Bronchial epithelial cell (primary cell): ENCODE results near the gene RAB3IL1. TPM values are rescaled to one million over a fixed set of nuclear protein-coding genes. Genes with fewer than 3 reads are reported as not detected.

Source experiments
- DNase-seq: peaks from one replicate; pipeline ENCODE4 v3.0.0-alpha.2; 2010; ENCODE audit warnings: low read depth
- FAIRE-seq: peaks from 2 replicates; lab custom pipeline; 2011; peaks lifted over from hg19 to GRCh38; lab: Jason Lieb, UNC
- H3K27me3 ChIP-seq: 2 replicates; pipeline ENCODE4 v1.5.1; 2011; ENCODE audit warnings: low read length; ENCODE audit not compliant: control insufficient read depth, insufficient read depth
- H3K36me3 ChIP-seq: 2 replicates; pipeline ENCODE4 v1.5.1; 2011; ENCODE audit warnings: low read length; ENCODE audit not compliant: control insufficient read depth, insufficient read depth
- H3K4me3 ChIP-seq: 2 replicates; pipeline ENCODE4 v1.5.1; 2011; ENCODE audit warnings: mild to moderate bottlenecking, low read depth, low read length, control low read depth
- total RNA-seq: library from RNA; depleted of rRNA; stranded (reverse); fragments of >200 nt; gene quantifications from 2 replicates; pipeline ENCODE4 v1.2.1, GENCODE V29; 2014
- TF ChIP-seq, protein P1 (sequence below): IDR thresholded peaks from 2 replicates; pipeline ENCODE4 v1.5.1; 2011; ENCODE audit warnings: mild to moderate bottlenecking, moderate library complexity, low read length, control low read depth, inconsistent platforms; ENCODE audit not compliant: insufficient read depth, severe bottlenecking

RAB3IL1 gene
- total RNA-seq, 1 donor from 2014 or later, result 1.1 TPM

DNA sequence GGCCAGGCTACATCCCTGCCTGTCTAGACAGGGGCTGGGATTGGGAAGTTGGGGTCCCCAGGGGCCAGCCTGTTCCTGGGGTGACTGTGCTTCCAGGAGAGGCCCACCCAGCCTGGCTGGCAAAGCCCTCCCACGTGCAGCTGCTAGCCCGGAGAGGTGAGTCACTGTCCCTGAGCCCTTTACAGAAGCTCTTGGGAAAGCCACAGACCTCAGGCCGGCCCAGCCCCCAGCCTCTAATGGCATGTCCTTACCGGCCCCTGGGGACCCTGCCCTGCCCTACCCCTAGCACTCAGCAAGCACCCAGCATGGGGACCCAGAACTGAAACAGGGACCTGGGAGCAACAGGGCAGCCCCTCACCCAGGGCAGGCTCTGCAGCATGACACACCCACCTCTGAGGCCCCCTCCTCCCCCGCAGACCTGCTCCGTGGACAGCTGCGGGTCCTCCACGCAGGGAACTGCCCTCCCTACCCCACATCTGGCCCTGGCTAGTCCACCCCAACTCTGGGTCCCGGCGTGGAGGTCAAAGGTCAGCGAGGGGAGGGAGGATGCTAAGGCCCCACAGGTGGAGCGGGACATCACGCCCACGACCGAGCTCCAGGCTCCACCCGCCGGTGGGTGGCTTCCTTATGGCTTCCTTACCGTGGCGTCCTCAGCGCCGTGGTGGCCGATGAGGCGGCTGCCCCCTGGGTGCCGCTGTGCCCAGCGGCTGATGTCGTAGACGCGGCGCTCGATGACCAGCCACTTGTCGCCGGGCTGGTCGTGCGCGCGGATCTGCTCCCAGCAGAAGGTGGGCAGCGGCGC lies 26.6 kb downstream of the RAB3IL1 start:
- FAIRE-seq, result no peak
- peak; percentile 54 for DNase-seq
- TF ChIP-seq, protein P1, sequence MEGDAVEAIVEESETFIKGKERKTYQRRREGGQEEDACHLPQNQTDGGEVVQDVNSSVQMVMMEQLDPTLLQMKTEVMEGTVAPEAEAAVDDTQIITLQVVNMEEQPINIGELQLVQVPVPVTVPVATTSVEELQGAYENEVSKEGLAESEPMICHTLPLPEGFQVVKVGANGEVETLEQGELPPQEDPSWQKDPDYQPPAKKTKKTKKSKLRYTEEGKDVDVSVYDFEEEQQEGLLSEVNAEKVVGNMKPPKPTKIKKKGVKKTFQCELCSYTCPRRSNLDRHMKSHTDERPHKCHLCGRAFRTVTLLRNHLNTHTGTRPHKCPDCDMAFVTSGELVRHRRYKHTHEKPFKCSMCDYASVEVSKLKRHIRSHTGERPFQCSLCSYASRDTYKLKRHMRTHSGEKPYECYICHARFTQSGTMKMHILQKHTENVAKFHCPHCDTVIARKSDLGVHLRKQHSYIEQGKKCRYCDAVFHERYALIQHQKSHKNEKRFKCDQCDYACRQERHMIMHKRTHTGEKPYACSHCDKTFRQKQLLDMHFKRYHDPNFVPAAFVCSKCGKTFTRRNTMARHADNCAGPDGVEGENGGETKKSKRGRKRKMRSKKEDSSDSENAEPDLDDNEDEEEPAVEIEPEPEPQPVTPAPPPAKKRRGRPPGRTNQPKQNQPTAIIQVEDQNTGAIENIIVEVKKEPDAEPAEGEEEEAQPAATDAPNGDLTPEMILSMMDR, result peak; percentile 7
- Histone ChIP-seq H3K4me3 (peak overlapping the region; percentile 86), H3K36me3 (no peaks in the 10 kb centered on the region), H3K27me3 (no peaks in the 10 kb centered on the region)

DNA sequence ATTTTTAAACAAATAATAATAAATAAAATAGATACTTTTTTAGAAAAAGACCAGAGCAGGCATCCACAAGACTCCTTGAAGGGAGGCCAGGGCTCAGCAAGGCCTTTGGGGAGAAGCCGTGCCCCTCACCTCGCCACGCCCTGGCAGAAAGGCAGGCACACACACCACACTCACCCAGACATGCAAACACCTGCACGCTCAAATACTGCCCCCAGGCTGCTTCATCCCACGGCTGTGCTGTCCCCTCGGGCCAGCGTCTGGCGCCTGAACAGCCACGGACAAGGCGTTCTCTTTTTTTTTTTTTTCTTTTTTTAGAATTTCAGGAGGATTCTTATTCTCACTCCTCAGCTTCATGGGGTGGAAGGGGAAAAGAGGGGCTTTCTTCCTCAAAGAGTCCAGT lies 27.5 kb downstream of the RAB3IL1 start:
- TF ChIP-seq, protein P1, result no peak
- no peak for FAIRE-seq
- Histone ChIP-seq H3K27me3 (no peaks in the 10 kb centered on the region), H3K36me3 (no peaks in the 10 kb centered on the region), H3K4me3 (no peak overlapping the region)
- no peak for DNase-seq

DNA sequence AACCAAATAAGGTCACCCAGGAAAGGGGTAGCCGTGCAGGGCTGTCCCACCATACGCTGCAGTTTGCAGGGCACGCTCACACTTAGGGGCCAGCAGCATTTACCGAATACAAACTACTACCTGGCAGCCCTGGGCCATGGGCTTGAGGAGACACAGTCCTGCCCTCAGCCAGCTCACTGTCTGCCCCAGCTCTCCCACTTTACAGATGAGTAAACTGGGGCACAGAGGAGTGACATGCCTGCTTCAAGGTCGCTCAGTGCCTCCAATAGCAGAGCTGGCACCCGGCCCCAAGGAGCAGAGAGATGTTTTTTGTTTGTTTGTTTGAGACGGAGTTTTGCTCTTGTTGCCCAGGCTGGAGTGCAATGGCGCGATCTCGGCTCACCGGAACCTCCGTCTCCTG lies 28.8 kb downstream of the RAB3IL1 start:
- TF ChIP-seq, protein P1, result no peak
- FAIRE-seq, result no peak
- DNase-seq, result no peak

DNA sequence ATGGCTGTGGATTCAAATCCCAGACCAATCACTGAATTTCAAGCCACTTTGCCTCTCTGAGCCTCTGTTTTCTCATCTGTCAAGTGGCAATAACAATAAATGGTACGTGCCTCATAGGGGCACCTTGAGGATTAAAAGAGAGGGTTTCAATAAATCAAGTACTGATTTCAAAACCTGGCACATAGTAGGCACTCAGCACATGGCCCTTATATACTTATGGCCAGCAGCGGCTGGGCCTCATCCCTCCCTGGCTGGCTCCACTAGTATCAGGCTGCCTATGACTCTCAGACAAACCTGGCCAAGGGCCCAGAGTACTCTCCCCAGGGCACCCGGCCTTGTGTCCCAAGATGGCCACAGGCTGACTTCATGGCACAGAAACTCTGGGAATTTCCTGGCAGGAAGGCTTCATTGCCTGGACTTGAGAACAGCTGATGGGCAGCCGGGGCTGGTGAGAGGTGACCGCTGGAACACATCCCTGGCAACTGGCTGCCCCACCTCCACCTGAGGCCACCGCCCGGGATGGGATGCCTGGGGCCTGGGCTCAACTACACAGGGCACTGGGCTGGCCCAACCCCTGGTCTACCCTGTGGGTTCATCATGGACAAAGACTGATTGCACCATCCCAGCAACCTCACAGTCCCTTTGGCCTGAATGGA lies 29.4 kb downstream of the RAB3IL1 start:
- FAIRE-seq, result no peak
- peaks cover 3% of the 10 kb centered on the region for H3K36me3 ChIP-seq
- TF ChIP-seq, protein P1, result no peak
- peak; percentile 92 for DNase-seq
- no peak overlapping the region for H3K4me3 ChIP-seq
- no peaks in the 10 kb centered on the region for H3K27me3 ChIP-seq

More for the DNA sequence above, 28.8 kb downstream of the RAB3IL1 start:
- H3K4me3 ChIP-seq, result no peak overlapping the region
- no peaks in the 10 kb centered on the region for H3K27me3 ChIP-seq
- peaks cover 3% of the 10 kb centered on the region for H3K36me3 ChIP-seq

DNA sequence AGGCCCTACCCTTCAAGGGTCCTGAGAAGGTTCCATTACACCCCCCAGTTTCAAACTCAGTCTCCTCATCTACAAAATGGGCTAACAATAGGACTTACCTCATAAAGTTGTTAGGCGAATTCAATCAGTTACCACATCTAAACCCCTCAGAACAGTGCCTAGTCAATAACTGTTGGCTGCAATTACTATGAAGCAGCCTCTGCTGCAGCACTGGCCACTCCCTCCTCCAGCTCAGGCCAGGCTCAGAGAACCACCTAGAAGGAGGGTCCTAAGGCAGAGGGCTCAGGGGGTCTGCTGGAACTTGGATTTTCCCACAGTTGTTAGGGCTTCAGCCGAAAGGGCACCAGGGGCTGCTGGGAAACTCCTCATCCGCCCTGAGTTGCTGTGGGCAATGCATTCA lies 30.7 kb downstream of the RAB3IL1 start:
- peaks cover 3% of the 10 kb centered on the region for H3K36me3 ChIP-seq

More for the DNA sequence above, 30.7 kb downstream of the RAB3IL1 start:
- TF ChIP-seq, protein P1, result no peak
- DNase-seq, result no peak
- FAIRE-seq, result no peak
- Histone ChIP-seq H3K27me3 (no peaks in the 10 kb centered on the region), H3K4me3 (no peak overlapping the region)
